Left renal cortex interstitium (tissue), 4 donors: Measurements from ENCODE around the gene PODNL1. TPM values are rescaled to one million over a fixed set of nuclear protein-coding genes. Genes with fewer than 3 reads are reported as not detected.
A peak's percentile ranks its signal among the peaks of the same experiment; 100 is the strongest.

Experiments used
- DNase-seq, 4 donors: peaks; one replicate each; pipeline ENCODE4 v3.0.0-alpha.2; 2013; ENCODE audit warnings: low read depth in 4 of 4, low spot score in 2 of 4, missing footprints in 1 of 4
- polyA plus RNA-seq, 4 donors: library from polyadenylated mRNA; unstranded; fragments of 120-200 nt; gene quantifications; one replicate each; pipeline ENCODE4 v1.2.1, GENCODE V29; 2013; ENCODE audit not compliant: insufficient read length in 4 of 4

The PODNL1 gene
- polyA plus RNA-seq, 4 donors: 0.93 to 1.8 (median 1.3) TPM

- no peak for DNase-seq
Measured at GRCh38 chr19:13959962-13960862, 22.0 kb upstream of the PODNL1 start.

DNA sequence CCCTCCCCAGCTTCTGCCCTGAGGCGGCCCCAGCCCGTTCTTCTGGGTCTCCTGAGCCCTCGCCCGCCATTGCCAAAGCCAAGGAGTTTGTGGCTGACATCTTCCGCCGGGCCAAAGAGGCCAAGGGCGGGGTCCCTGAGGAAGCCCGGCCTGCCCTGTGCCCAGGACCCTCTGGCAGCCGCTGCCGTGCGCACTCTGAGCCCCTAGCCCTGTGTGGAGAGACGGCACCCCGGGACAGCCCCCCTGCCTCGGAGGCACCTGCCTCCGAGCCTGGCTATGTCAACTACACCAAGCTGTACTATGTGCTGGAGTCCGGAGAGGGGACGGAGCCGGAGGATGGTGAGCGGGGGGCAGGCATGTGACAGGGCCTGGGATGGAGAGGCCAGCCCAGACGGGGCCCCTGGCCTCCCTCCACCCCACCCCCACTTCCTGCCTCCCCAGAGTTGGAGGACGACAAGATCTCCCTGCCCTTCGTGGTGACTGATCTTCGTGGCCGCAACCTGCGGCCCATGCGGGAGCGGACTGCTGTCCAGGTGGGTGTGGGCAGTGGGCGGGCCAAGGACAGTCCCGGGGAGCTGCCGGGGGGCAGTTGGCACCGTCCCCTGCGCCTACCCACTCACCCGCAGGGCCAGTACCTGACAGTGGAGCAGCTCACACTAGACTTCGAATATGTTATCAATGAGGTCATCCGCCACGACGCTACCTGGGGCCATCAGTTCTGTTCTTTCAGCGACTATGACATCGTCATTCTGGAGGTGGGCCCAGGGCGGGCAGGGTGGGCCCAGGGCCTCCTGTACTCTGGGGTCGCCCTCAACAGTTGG lies 21.1 kb upstream of the PODNL1 start:
- no peak for DNase-seq

DNA sequence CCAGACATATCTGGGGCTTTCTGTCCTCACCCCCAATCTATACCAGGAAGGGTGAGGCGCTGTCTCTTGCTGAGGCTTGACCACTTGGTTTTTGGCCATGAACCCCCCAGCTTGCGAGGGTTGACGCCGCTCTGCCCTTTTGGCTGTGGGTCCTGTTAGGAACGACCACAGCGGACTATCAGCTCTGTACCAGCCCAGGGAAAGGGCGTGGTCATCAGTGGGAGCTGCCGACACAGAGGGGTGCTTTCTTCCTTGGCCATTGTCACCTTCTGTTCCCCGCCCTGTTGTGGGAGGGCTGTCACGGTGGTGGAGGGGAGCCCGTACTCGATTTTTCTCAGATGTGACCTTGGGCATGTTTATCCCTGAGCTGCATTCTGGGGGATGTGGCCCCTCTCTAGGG lies 19.8 kb upstream of the PODNL1 start:
- no peak for DNase-seq

- no peak for DNase-seq
Measured at GRCh38 chr19:13957051-13957450, 18.8 kb upstream of the PODNL1 start.

GRCh38 chr19:13956365-13956744 lies 18.1 kb upstream of the PODNL1 start:
- DNase-seq: no peak

DNA sequence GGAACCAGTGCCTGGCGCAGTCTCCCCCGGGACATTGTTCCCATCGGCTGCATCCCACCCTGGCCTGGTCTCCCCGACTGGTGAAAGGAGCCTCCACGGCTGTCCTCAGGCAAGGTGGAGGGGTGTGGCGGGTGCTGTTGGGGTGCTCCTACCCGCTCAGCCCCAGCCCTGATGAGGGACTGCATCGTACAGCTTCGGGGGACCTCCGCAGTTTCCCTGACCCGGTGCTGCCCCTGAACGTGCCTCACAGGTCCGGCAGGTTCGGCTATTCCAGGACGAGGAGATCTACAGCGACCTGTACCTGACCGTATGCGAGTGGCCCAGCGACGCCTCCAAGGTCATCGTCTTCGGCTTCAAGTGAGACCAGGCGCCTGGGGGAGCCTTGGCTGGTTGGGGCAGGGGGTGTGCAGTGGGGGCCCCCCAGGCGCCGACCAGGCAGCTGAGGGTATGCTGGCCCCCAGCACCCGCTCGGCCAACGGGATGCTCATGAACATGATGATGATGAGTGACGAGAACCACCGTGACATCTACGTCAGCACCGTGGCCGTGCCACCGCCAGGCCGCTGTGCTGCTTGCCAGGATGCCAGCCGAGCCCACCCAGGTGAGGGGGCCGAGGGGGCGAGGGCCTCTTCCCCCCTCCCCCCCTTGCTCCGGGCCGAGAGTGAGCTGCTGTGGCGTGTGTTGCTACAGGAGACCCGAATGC lies 17.6 kb upstream of the PODNL1 start:
- no peak for DNase-seq

DNA sequence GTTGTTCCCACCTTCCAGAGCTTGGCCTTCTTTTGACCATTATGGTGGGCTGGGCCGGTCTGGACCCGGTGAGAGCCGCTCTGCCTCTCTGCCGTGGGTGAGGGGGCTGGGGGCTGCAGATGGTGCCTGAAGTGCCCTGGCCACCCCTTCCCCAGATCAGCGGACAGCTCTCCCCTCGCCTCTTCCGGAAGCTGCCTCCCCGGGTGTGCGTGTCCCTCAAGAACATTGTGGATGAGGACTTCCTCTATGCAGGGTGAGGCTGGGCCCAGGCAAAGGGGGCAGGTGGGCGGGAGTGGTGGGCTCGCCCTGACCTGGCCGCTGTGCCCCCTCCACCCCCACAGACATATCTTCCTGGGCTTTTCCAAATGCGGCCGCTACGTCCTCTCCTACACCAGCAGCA lies 16.0 kb upstream of the PODNL1 start:
- no peak for DNase-seq

DNA sequence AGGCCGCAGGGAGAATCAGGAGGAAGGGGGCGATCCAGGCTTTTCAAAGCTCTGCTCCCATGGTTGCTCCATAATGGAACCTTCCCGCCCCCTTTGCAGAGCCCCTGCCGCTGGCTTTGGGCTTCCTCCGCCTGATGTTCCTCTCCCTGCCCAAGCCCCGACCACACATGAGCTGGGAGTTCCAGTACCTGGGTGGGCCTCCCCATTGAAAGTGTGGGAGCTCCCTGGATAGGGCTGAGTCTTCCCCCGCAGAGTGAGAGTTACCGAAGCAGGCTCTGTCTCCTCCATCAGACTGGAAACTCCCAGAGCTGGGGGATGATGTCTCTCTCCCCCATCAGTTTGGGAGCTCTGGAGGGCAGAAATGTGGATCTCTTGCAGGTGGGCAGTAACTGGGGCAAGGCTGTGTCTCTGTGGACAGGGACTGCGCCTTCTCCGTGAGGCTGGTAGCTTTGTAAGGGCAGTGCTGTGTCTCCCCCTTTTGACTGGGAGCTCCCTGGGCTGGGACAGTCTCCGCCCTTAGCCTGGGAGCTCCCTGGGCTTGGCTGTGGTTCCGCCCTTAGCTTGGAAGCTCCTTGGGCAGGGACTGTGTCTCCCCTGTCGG lies 14.8 kb upstream of the PODNL1 start:
- no peak for DNase-seq

GRCh38 chr19:13952154-13952930 lies 14.1 kb upstream of the PODNL1 start, which contains the start of gene DCAF15:
DCAF15 (plus strand) TSS chr19:13952509; CDS start chr19:13952513, 4 bp downstream.
- peak; percentile 96 to 99 (median 99) for DNase-seq

DNA sequence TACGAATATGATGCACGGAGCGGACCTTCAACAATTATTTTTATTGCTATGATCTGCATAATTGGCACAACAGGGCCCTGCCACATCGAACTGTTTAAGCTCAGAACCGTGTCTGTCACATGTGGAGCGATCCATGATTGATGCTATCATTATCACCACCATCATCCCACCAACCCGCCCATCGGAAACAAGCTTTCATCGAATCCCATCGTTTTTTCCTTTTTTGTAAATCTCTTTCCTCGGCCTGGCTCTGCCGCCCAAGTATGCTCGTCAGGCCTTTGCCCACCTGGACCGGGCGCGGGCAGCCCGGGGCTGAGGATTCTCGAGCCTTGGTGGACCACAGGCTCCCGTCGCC lies 13.6 kb upstream of the PODNL1 start:
- no peak for DNase-seq

GRCh38 chr19:13951043-13951442 lies 12.8 kb upstream of the PODNL1 start:
- DNase-seq: no peak

GRCh38 chr19:13946414-13946813 lies 8.2 kb upstream of the PODNL1 start:
- no peak for DNase-seq

DNA sequence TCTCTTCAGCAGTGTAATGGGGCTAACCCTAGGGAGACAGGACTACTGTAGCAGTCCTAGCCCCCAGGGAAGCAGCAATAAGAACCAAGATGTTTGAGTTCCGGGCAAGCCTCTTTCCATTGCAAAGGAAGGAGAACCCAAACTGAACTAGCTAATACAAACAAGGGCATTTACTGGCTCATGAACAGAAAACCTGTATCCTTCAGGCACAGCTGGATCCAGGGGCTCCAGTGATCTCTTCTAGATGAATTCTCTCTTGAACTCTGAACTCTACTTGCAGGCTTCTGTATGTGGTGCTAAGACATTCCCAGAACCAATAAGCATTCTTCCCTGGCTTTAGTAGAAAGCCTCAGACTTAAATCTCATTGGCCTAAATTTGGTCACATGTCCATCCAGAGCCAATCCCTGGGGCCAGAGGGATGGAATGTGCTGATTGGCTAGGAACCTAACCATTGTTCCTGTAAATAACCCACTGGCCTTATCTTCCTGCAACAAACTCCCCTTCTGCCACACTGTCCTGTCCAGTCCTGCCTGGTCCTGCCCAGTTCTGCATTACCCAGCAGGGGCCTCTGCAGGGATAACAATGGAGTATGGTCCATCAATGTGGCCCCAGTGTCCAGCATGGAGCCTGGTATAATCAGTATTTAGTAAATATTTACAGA lies 3.9 kb upstream of the PODNL1 start:
- DNase-seq: no peak

GRCh38 chr19:13937479-13938300 lies 527 bp downstream of the PODNL1 start:
- no peak for DNase-seq

- no peak for DNase-seq
Measured at GRCh38 chr19:13935765-13936510, 2.3 kb downstream of the PODNL1 start.

DNA sequence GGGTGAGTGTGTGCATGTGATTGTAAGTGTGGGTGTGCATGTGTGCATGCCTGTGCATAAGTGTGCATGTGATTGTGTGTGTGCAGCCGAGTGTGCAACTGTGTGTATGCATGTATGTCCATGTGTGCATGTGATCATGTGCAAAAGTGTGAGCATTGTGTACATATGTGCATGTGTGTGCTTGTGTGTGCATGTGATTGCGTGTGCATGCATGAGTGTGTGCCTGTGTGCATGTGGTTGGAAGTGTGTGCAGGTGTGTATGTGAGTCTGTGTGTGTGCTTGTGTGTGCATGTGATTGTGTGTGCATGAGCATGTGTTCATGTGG lies 3.5 kb downstream of the PODNL1 start:
- DNase-seq: no peak

DNA sequence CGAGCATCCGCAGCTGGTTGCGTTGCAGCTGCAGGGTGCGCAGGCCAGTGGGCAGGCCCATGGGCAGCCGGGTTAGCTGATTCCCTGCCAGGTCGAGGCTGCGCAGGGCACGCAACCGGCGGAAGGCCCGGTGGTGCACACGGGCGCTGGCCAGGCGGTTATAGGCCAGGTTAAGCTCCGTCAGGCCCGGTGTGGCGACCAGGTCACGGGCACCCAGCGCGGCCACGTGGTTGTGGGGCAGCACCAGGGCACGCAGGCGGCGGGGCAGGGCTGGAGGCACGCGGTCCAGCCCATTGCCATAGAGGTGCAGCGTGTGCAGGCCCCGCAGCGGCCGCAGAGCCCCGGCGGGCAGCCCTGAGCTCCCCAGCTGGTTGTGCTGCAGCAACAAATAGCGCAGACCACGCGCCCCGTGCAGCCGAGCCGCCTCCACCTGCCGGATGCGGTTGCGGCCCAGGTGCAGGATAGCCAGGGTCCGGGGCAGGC lies 5.3 kb downstream of the PODNL1 start:
- no peak for DNase-seq

DNA sequence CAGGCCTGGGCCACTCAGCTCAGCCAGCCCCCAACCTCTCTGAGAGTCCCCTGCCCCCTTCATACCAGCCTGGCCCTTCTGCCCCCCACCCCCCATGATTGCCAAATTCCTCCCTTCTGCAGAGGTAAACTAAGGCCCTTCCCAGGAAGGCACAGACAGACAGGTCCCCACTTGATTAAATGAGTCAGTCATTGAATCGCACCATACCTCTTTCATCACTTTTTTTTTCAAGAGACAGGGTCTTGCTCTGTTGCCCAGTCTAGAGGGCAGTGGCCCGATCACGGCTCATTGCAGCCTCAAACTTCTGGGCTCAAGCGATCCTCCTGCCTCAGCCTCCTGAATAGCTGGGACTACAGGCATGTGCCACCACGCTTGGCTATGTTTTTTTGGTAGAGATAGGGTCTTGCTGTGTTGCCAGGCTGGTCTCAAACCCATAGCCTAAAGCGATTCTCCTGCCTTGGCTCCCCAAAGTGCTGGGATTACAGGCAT lies 6.0 kb downstream of the PODNL1 start:
- DNase-seq: no peak
